ENCODE data around the gene UXS1. TPM values are rescaled to one million over a fixed set of nuclear protein-coding genes. Genes with fewer than 3 reads are reported as not detected.
"Not testable (repeated sequence)": the region's sequence is repeated elsewhere in the genome, so short reads cannot be mapped to it uniquely, and the experiment has no call there.

The UXS1 gene
- total RNA-seq, 1 donor from 2014 or later, result 67.7 TPM

GRCh38 chr2:106137731-106138521 lies 56.2 kb downstream of the UXS1 start:
- intact Hi-C loops (cut with micrococcal nuclease), result no loop called here

GRCh38 chr2:106131192-106131591 lies 62.9 kb downstream of the UXS1 start:
- intact Hi-C loops (cut with micrococcal nuclease), result not testable (repeated sequence)

- intact Hi-C loops (cut with micrococcal nuclease), result no loop called here
These were observed 63.7 kb downstream of the UXS1 start for GRCh38 chr2:106130251-106130998.

GRCh38 chr2:106129592-106129991 lies 64.5 kb downstream of the UXS1 start:
- intact Hi-C loops (cut with micrococcal nuclease), result no loop called here

- intact Hi-C loops (cut with micrococcal nuclease), result no loop called here
These were observed 65.0 kb downstream of the UXS1 start for GRCh38 chr2:106129150-106129549.

GRCh38 chr2:106127776-106128268 lies 66.3 kb downstream of the UXS1 start:
- intact Hi-C loops (cut with micrococcal nuclease), result no loop called here

GRCh38 chr2:106127282-106127771 lies 66.8 kb downstream of the UXS1 start:
- intact Hi-C loops (cut with micrococcal nuclease), result no loop called here

GRCh38 chr2:106126705-106127281 lies 67.3 kb downstream of the UXS1 start:
- intact Hi-C loops (cut with micrococcal nuclease), result no loop called here

- intact Hi-C loops (cut with micrococcal nuclease), result no loop called here
These were observed 67.8 kb downstream of the UXS1 start for GRCh38 chr2:106126295-106126694.

GRCh38 chr2:106124905-106125549 lies 69.1 kb downstream of the UXS1 start:
- intact Hi-C loops (cut with micrococcal nuclease), result no loop called here

GRCh38 chr2:106124106-106124756 lies 69.9 kb downstream of the UXS1 start:
- intact Hi-C loops (cut with micrococcal nuclease), result no loop called here

GRCh38 chr2:106122157-106122556 lies 71.9 kb downstream of the UXS1 start:
- intact Hi-C loops (cut with micrococcal nuclease), result no loop called here

- intact Hi-C loops (cut with micrococcal nuclease), result no loop called here
These were observed 73.7 kb downstream of the UXS1 start for GRCh38 chr2:106120432-106120831.

GRCh38 chr2:106119074-106119473 lies 75.0 kb downstream of the UXS1 start:
- intact Hi-C loops (cut with micrococcal nuclease), result no loop called here

GRCh38 chr2:106117882-106118684 lies 76.0 kb downstream of the UXS1 start:
- intact Hi-C loops (cut with micrococcal nuclease), result no loop called here

- intact Hi-C loops (cut with micrococcal nuclease), result no loop called here
These were observed 76.8 kb downstream of the UXS1 start for GRCh38 chr2:106117347-106117746.

- intact Hi-C loops (cut with micrococcal nuclease), result no loop called here
These were observed 77.9 kb downstream of the UXS1 start for GRCh38 chr2:106116248-106116647.

GRCh38 chr2:106115665-106116064 lies 78.4 kb downstream of the UXS1 start:
- intact Hi-C loops (cut with micrococcal nuclease), result no loop called here

GRCh38 chr2:106115250-106115649 lies 78.9 kb downstream of the UXS1 start:
- intact Hi-C loops (cut with micrococcal nuclease), result no loop called here

- intact Hi-C loops (cut with micrococcal nuclease), result no loop called here
These were observed 79.9 kb downstream of the UXS1 start for GRCh38 chr2:106114166-106114565.
